C4-2B (cell line): ENCODE results near the gene CHST8.

Experiments used
- ZFX ChIP-seq: fragments of 450-650 bp; IDR thresholded peaks from 2 replicates; pipeline ENCODE4 v1.6.1; 2017
- TF ChIP-seq, protein P1 (sequence below): fragments of 450-650 bp; conservative IDR thresholded peaks from 2 replicates; pipeline ENCODE4 v1.5.1; 2017; ENCODE audit warnings: mild to moderate bottlenecking

GRCh38 chr19:33685541-33685940, 63.8 kb downstream of the CHST8 start:
- TF ChIP-seq, protein P1, sequence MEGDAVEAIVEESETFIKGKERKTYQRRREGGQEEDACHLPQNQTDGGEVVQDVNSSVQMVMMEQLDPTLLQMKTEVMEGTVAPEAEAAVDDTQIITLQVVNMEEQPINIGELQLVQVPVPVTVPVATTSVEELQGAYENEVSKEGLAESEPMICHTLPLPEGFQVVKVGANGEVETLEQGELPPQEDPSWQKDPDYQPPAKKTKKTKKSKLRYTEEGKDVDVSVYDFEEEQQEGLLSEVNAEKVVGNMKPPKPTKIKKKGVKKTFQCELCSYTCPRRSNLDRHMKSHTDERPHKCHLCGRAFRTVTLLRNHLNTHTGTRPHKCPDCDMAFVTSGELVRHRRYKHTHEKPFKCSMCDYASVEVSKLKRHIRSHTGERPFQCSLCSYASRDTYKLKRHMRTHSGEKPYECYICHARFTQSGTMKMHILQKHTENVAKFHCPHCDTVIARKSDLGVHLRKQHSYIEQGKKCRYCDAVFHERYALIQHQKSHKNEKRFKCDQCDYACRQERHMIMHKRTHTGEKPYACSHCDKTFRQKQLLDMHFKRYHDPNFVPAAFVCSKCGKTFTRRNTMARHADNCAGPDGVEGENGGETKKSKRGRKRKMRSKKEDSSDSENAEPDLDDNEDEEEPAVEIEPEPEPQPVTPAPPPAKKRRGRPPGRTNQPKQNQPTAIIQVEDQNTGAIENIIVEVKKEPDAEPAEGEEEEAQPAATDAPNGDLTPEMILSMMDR, result no peak
- no peak for TF ChIP-seq ZFX
